8988T (cell line): Measurements from ENCODE around the gene PRTFDC1.
"Not testable (repeated sequence)": the region's sequence is repeated elsewhere in the genome, so short reads cannot be mapped to it uniquely, and the experiment has no call there.

Experiments
- DNase-seq: peaks from one replicate; pipeline ENCODE4 v3.0.0; 2011

The PRTFDC1 gene

GRCh38 chr10:24952143-24952706, at the start of gene PRTFDC1:
Gene PRTFDC1 (minus strand): TSS chr10:24952606. CDS start chr10:24952575, 31 bp downstream.
- DNase-seq: peak; percentile 61

GRCh38 chr10:24998044-24998443, 45.6 kb upstream of the PRTFDC1 start:
- DNase-seq: no peak

- DNase-seq: no peak
These were observed 42.7 kb upstream of the PRTFDC1 start for GRCh38 chr10:24995072-24995471.

- DNase-seq: no peak
These were observed 41.0 kb upstream of the PRTFDC1 start for GRCh38 chr10:24993237-24993958.

- no peak for DNase-seq
These were observed 40.2 kb upstream of the PRTFDC1 start for GRCh38 chr10:24992512-24993133.

GRCh38 chr10:24991298-24991697, 38.9 kb upstream of the PRTFDC1 start:
- no peak for DNase-seq

GRCh38 chr10:24989867-24990266, 37.5 kb upstream of the PRTFDC1 start:
- DNase-seq: no peak

GRCh38 chr10:24988831-24989640, 36.6 kb upstream of the PRTFDC1 start:
- no peak for DNase-seq

- DNase-seq: no peak
These were observed 32.5 kb upstream of the PRTFDC1 start for GRCh38 chr10:24984906-24985305.

GRCh38 chr10:24983946-24984345, 31.5 kb upstream of the PRTFDC1 start:
- no peak for DNase-seq

GRCh38 chr10:24983130-24983529, 30.7 kb upstream of the PRTFDC1 start:
- DNase-seq: no peak

GRCh38 chr10:24982319-24983112, 30.1 kb upstream of the PRTFDC1 start:
- no peak for DNase-seq

GRCh38 chr10:24981161-24981710, 28.8 kb upstream of the PRTFDC1 start:
- DNase-seq: no peak

GRCh38 chr10:24979685-24980084, 27.3 kb upstream of the PRTFDC1 start:
- DNase-seq: no peak

GRCh38 chr10:24974976-24975375, 22.6 kb upstream of the PRTFDC1 start:
- no peak for DNase-seq

GRCh38 chr10:24973163-24973562, 20.8 kb upstream of the PRTFDC1 start:
- DNase-seq: no peak

GRCh38 chr10:24971374-24971773, 19.0 kb upstream of the PRTFDC1 start:
- no peak for DNase-seq

- DNase-seq: no peak
These were observed 17.5 kb upstream of the PRTFDC1 start for GRCh38 chr10:24969841-24970281.

GRCh38 chr10:24968951-24969350, 16.5 kb upstream of the PRTFDC1 start:
- not testable (repeated sequence) for DNase-seq

GRCh38 chr10:24968349-24968748, 15.9 kb upstream of the PRTFDC1 start:
- no peak for DNase-seq

- no peak for DNase-seq
These were observed 14.6 kb upstream of the PRTFDC1 start for GRCh38 chr10:24966962-24967481.

- no peak for DNase-seq
These were observed 12.6 kb upstream of the PRTFDC1 start for GRCh38 chr10:24965051-24965450.
